ENCODE measurements around the gene ENKUR.
"Not testable (repeated sequence)": the region's sequence is repeated elsewhere in the genome, so short reads cannot be mapped to it uniquely, and the experiment has no call there.

Gene ENKUR

GRCh38 chr10:24959382-24959730, 56.6 kb downstream of the ENKUR start:
- no peaks in the 10 kb centered on the region for H3K79me2 ChIP-seq (ENCODE audit: insufficient read depth, low read length)
- no peaks in the 10 kb centered on the region for H4K20me1 ChIP-seq (ENCODE audit: insufficient read depth, low read length)
- H2AFZ ChIP-seq (ENCODE audit: low read depth, low read length) = no peak overlapping the region
- no peak for DNase-seq
- no peak overlapping the region for H3K27ac ChIP-seq (ENCODE audit: low read length)
- H3K36me3 ChIP-seq (ENCODE audit: insufficient read depth, low read length) = no peaks in the 10 kb centered on the region
- TF ChIP-seq EZH2 (IDR thresholded peaks at IDR 0.05; ENCODE audit: borderline replicate concordance, low read depth, low read length, severe bottlenecking) (no peak), CTCF (IDR thresholded peaks at IDR 0.05; ENCODE audit: borderline replicate concordance, extremely low read depth, low read length, poor library complexity, severe bottlenecking) (no peak)
- no peak overlapping the region for H3K4me3 ChIP-seq (ENCODE audit: low read depth in 1 of 2, low read length in 2 of 2)
- no peak for ATAC-seq (ENCODE audit: insufficient read depth, low read depth)
- no peak overlapping the region for H3K9ac ChIP-seq (ENCODE audit: low read depth, low read length)
- H3K4me1 ChIP-seq (ENCODE audit: insufficient read depth, low read length) = no peaks in the 10 kb centered on the region
- no peak overlapping the region for H3K4me2 ChIP-seq (ENCODE audit: insufficient read depth, low read length)
- no peaks in the 10 kb centered on the region for H3K9me3 ChIP-seq (ENCODE audit: insufficient read depth, low read length, severe bottlenecking)
- H3K27me3 ChIP-seq (ENCODE audit: insufficient read depth, low read length, poor library complexity) = no peaks in the 10 kb centered on the region

- H3K27me3 ChIP-seq (ENCODE audit: insufficient read depth, low read length, poor library complexity) = no peaks in the 10 kb centered on the region
- H2AFZ ChIP-seq (ENCODE audit: low read depth, low read length) = no peak overlapping the region
- ATAC-seq (ENCODE audit: insufficient read depth, low read depth) (no peak), DNase-seq (no peak)
- no peaks in the 10 kb centered on the region for H3K79me2 ChIP-seq (ENCODE audit: insufficient read depth, low read length)
- no peaks in the 10 kb centered on the region for H3K9me3 ChIP-seq (ENCODE audit: insufficient read depth, low read length, severe bottlenecking)
- TF ChIP-seq CTCF (IDR thresholded peaks at IDR 0.05; ENCODE audit: borderline replicate concordance, extremely low read depth, low read length, poor library complexity, severe bottlenecking) (no peak), EZH2 (IDR thresholded peaks at IDR 0.05; ENCODE audit: borderline replicate concordance, low read depth, low read length, severe bottlenecking) (no peak)
- H3K36me3 ChIP-seq (ENCODE audit: insufficient read depth, low read length) = no peaks in the 10 kb centered on the region
- no peaks in the 10 kb centered on the region for H3K4me1 ChIP-seq (ENCODE audit: insufficient read depth, low read length)
- H3K9ac ChIP-seq (ENCODE audit: low read depth, low read length) = no peak overlapping the region
- no peak overlapping the region for H3K4me3 ChIP-seq (ENCODE audit: low read depth in 1 of 2, low read length in 2 of 2)
- H4K20me1 ChIP-seq (ENCODE audit: insufficient read depth, low read length) = no peaks in the 10 kb centered on the region
- H3K27ac ChIP-seq (ENCODE audit: low read length) = no peak overlapping the region
- no peak overlapping the region for H3K4me2 ChIP-seq (ENCODE audit: insufficient read depth, low read length)
Observed at GRCh38 chr10:24958721-24959381, 57.1 kb downstream of the ENKUR start.

- Histone ChIP-seq H3K27ac (ENCODE audit: low read length) (no peak overlapping the region), H4K20me1 (ENCODE audit: insufficient read depth, low read length) (no peaks in the 10 kb centered on the region), H3K4me3 (ENCODE audit: low read depth in 1 of 2, low read length in 2 of 2) (no peak overlapping the region), H3K36me3 (ENCODE audit: insufficient read depth, low read length) (no peaks in the 10 kb centered on the region), H2AFZ (ENCODE audit: low read depth, low read length) (no peak overlapping the region), H3K4me1 (ENCODE audit: insufficient read depth, low read length) (peaks cover 4% of the 10 kb centered on the region), H3K9ac (ENCODE audit: low read depth, low read length) (no peak overlapping the region), H3K9me3 (ENCODE audit: insufficient read depth, low read length, severe bottlenecking) (no peaks in the 10 kb centered on the region), H3K27me3 (ENCODE audit: insufficient read depth, low read length, poor library complexity) (no peaks in the 10 kb centered on the region), H3K79me2 (ENCODE audit: insufficient read depth, low read length) (no peaks in the 10 kb centered on the region), H3K4me2 (ENCODE audit: insufficient read depth, low read length) (no peak overlapping the region)
- TF ChIP-seq EZH2 (IDR thresholded peaks at IDR 0.05; ENCODE audit: borderline replicate concordance, low read depth, low read length, severe bottlenecking) = no peak
- no peak for TF ChIP-seq CTCF (IDR thresholded peaks at IDR 0.05; ENCODE audit: borderline replicate concordance, extremely low read depth, low read length, poor library complexity, severe bottlenecking)
- no peak for ATAC-seq (ENCODE audit: insufficient read depth, low read depth)
- DNase-seq = no peak
Observed at GRCh38 chr10:24958091-24958720, 57.8 kb downstream of the ENKUR start.

- not testable (repeated sequence) for ATAC-seq (ENCODE audit: insufficient read depth, low read depth); DNase-seq; H2AFZ ChIP-seq (ENCODE audit: low read depth, low read length); H3K79me2 ChIP-seq (ENCODE audit: insufficient read depth, low read length); H4K20me1 ChIP-seq (ENCODE audit: insufficient read depth, low read length); H3K4me3 ChIP-seq (ENCODE audit: low read depth in 1 of 2, low read length in 2 of 2); H3K27ac ChIP-seq (ENCODE audit: low read length); H3K9me3 ChIP-seq (ENCODE audit: insufficient read depth, low read length, severe bottlenecking); H3K9ac ChIP-seq (ENCODE audit: low read depth, low read length); H3K36me3 ChIP-seq (ENCODE audit: insufficient read depth, low read length); H3K4me2 ChIP-seq (ENCODE audit: insufficient read depth, low read length); H3K27me3 ChIP-seq (ENCODE audit: insufficient read depth, low read length, poor library complexity); H3K4me1 ChIP-seq (ENCODE audit: insufficient read depth, low read length)
Observed at GRCh38 chr10:24957624-24958051, 58.3 kb downstream of the ENKUR start.

Data from DND-41 (cell line).